Endometrial microvascular endothelial cells (primary cell): ENCODE results near the gene OMD. TPM values are rescaled to one million over a fixed set of nuclear protein-coding genes. Genes with fewer than 3 reads are reported as not detected.

Source experiments
- in situ Hi-C: cut with HindIII; loops from 2 replicates; pipeline ENCODE4 v1.10.0; 2017; ENCODE audit warnings: low sequenced_read_pairs, low pct_unique_long_range_greater_than_20kb; ENCODE audit errors: inconsistent ontology term
- total RNA-seq: library from RNA; depleted of rRNA; stranded (reverse); fragments of >200 nt; gene quantifications from one replicate; pipeline ENCODE4 v1.2.3, GENCODE V29; 2015; ENCODE audit errors: inconsistent ontology term

Gene OMD
- total RNA-seq: not detected

- in situ Hi-C loops: no loop called here
Observed at GRCh38 chr9:92424340-92424739, at the start of gene OMD. OMD (minus strand) TSS chr9:92424471; CDS start chr9:92417558, 6,913 bp downstream.

DNA sequence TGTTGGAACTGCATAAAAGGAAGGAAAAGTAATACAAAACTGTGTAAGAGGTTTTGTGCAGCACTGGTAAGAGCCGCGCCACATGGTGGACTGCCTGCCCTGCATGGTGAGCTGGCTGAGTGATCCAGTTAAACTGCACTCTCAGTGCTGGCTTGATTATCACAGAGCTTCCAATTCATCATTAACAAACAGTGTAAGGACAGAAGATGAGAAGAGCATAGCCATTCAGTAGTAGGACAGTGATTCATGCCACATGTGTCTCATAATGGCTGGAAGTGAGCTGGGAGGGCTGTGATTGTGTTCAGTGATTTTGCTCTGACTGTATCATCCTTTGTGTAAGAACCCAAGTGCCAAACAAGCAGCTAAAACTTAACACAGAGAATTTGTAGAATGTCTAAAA, 43.9 kb upstream of the OMD start:
- in situ Hi-C loops: no loop called here

DNA sequence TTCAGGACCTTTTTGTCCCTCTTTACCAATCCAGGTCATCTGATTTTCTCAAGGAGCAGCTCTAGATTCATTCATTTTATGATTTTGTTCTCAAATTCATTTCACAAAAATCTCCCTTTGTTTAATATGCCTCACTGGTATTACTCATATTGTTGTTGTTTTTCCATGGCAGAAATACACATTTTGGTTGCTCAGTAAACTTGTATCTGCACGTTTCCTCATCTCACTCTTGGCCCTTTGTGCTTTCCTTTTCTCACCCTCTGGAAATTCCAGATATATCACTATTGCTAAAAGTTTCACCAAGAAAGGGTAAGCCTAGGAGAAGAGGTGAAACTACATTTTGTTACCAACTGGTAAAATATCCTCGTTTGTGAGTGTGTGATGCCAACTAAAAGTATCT, 43.2 kb upstream of the OMD start:
- in situ Hi-C loops: no loop called here

DNA sequence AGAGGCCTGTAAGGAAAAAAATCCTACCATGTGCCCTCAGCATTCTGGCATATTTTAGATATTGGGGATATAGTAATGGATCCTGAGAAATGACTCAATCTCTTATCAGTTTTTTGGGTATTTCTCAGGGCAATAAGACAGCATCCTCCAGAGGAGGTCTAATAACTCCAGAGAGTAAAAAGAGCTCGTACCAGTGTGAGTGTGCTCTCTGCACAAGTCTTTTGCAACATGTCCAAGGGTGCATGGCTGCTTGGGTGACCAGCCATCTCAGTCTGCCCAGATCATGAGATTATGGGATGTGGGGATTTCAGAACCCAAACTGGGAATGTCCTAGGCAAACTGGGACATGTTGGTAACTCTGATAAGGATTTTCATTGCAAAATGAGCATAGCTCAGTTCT, 42.8 kb upstream of the OMD start:
- in situ Hi-C loops: no loop called here

- in situ Hi-C loops: no loop called here
Observed at GRCh38 chr9:92463984-92464383, 39.7 kb upstream of the OMD start.

- in situ Hi-C loops: no loop called here
Observed at GRCh38 chr9:92463387-92463786, 39.1 kb upstream of the OMD start.

GRCh38 chr9:92457576-92457975, 33.3 kb upstream of the OMD start:
- in situ Hi-C loops: no loop called here

DNA sequence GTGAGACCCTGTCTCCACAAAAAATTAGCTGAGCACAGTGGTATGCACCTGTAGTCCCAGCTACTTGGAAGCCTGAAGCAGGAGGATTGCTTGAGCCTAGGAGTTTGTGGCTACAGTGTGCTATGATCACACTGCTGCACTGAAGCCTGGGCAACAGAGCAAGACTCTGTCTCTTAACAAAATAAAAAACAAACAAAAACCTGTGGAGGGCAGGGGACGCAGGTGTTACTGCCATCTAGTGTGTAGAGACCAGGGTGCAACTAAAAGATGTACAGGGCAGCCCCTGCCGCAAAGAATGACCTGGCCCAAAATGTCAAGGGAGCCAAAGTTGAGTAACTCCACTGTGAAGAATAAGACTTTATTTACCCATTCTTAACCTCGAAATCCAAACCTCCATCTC, 30.9 kb upstream of the OMD start:
- in situ Hi-C loops: no loop called here

GRCh38 chr9:92446536-92446935, 22.3 kb upstream of the OMD start:
- in situ Hi-C loops: no loop called here

GRCh38 chr9:92444841-92445240, 20.6 kb upstream of the OMD start:
- in situ Hi-C loops: no loop called here

DNA sequence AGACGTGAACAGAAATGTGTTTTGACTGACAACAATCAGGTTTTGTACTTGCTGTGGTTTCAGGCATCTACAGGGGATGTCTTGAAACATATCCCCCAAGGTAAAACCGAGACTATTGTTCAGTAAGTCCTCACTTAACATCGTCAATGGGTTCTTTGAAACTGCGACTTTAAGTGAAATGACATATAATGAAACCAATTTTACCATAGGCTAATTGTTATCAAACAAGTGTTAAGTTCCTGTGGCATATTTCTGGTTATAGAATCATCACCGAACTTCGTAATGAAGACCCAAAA, 16.4 kb upstream of the OMD start:
- in situ Hi-C loops: no loop called here

GRCh38 chr9:92439921-92440750, 15.9 kb upstream of the OMD start:
- in situ Hi-C loops: no loop called here

DNA sequence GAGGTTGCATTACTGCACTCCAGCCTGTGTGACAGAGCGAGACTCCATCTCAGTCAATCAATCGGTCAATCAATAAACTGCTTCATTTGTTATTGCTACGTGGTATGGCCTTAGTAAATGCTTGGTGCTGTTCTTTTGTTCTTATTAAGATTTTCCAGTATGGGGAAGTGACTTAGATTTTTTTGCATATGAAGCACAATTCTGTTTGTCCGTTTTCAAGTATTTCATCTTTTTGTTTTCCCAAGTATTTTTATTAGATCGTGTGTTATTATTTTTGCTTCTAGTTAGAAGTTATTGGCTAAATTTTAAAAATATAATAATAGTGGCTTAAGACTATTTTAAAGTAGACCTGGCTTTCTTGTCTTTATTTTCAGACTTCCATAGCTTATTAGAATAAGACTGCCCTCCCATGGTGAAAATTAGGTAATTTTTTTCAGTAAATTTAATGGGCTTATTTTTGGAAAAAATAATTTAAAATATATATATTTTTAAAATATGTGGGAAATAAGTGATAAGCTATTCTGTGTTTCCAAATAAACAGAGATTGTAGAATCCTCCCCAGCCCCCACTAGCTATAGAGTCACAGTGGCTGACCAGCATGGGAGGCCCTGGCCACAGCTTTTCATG, 14.7 kb upstream of the OMD start:
- in situ Hi-C loops: no loop called here

DNA sequence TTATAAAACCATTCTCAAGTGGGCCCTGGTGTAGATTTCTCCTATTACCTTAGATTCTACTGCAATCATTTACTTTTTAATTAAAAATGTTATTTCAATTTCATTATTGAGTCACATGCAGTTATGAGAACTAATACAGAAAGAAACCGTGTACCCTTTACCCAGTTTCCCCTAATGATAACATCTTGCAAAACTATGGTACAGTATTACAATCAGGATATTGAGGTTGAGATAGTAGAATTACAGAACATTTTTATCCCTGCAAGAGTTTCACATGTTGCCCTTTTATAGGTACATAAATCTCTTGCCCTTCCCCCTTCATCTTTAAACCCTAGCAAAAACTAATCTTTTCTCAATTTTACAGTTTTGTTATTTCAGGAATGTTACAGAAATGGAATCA, 11.0 kb upstream of the OMD start:
- in situ Hi-C loops: no loop called here

GRCh38 chr9:92432972-92433548, 8.8 kb upstream of the OMD start:
- in situ Hi-C loops: no loop called here

DNA sequence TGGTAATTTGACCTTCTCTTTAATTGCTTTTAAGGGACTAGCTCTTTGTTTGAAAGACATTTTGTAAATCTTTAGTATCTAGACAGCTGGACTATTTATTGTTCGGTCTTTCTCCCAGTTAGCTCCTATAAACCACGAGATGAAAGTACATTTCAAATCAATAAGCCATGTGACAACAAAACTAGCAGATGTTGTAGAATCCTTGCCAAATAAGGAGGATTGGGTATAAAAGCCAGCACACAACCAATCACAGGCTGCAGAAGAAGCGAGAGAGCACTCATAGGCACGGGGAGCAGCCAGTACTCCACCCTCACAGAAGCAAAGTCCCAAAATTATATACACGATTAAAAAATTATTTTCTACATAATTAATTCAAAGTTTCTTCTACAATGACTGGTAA, 8.1 kb upstream of the OMD start:
- in situ Hi-C loops: no loop called here

DNA sequence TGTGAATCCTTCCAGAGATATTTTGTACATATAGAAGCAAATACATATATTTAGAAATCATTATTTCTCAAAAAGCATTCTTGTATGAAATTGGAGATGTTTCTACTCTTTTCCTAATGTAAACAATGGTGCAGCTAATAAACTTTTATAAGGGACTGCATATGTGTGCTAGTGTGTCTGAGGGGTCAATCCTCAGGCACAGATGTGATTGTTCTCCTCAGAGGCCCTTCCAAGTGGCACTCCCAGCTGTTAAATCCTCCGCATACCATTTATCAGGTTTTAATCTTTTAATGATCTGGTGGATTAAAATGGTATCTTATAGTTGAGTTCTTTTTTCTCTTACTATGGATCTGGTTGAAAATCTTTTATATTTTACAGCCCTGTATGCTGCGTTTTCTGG, 5.6 kb upstream of the OMD start:
- in situ Hi-C loops: no loop called here

GRCh38 chr9:92426501-92427145, 2.4 kb upstream of the OMD start:
- in situ Hi-C loops: no loop called here

GRCh38 chr9:92425474-92425873, 1.2 kb upstream of the OMD start:
- in situ Hi-C loops: no loop called here

DNA sequence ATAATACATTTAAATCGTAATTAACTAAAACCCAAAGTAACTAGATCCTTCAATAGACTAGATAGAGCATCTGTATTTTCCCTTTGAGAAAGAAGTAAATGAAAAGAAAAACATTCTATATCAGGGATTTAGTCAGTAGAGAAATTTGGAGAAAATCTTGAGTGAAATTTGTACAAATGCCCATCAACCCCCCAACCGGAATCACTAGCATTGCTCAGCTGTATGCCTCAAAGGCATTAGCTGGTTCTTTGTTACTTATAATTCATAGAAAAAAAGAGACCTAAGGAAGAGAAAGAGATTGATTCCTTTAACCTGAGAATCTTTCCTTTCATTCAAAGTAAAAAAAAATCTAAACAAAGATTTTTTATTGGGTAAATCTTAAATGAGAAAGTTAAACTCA, 659 bp downstream of the OMD start:
- in situ Hi-C loops: no loop called here
